ENCODE data around the gene UBE2J1. TPM values are rescaled to one million over a fixed set of nuclear protein-coding genes. Genes with fewer than 3 reads are reported as not detected.

The UBE2J1 gene
- total and polyA plus RNA-seq, 9 of the 15 experiments (the other 6 are each of a cell fraction or from before 2014, with no cell fraction given) = 11.6 to 32.6 (median 22.0) TPM

GRCh38 chr6:89310929-89311328 lies 41.6 kb downstream of the UBE2J1 start:
- Histone ChIP-seq H3K27ac (ENCODE audit: extremely low read depth, low read depth, low read length) (no peak overlapping the region), H3K4me2 (ENCODE audit: insufficient read depth, low read length) (no peak overlapping the region), H3K4me3 (no peak overlapping the region), H3K4me1 (replicated peaks in 1 of 2; ENCODE audit: control insufficient read depth in 2 of 2, insufficient read depth in 2 of 2, low read length in 2 of 2) (peaks cover 0 to 2% of the 10 kb centered on the region in 2 experiments; a peak in 1 of 5 replicates), H2AFZ (ENCODE audit: low read depth, low read length) (0 out of 2 replicates have a peak overlapping the region, but pooled peaks have one; percentile 44), H3K9ac (ENCODE audit: insufficient read depth in 1 of 2, low read depth in 2 of 2, low read length in 2 of 2) (no peak overlapping the region), H3K9me1 (ENCODE audit: control insufficient read depth, insufficient read depth, low read length) (no peaks in the 10 kb centered on the region), H3K79me2 (ENCODE audit: control insufficient read depth, insufficient read depth, low read length) (no peaks in the 10 kb centered on the region), H3K36me3 (ENCODE audit: control insufficient read depth, insufficient read depth, low read length) (no peaks in the 10 kb centered on the region), H3K9me3 (replicated peaks; ENCODE audit: control insufficient read depth, insufficient read depth, low read depth, low read length) (no peaks in the 10 kb centered on the region), H4K20me1 (replicated peaks; ENCODE audit: control insufficient read depth, insufficient read depth, low read length) (no peaks in the 10 kb centered on the region), H3K27me3 (ENCODE audit: control insufficient read depth in 2 of 2, insufficient read depth in 2 of 2, low read length in 2 of 2) (peaks cover 0 to 11% of the 10 kb centered on the region in 2 experiments; a peak in 1 of 5 replicates)
- TF ChIP-seq MBD2 (IDR thresholded peaks at IDR 0.05; ENCODE audit: borderline replicate concordance, low read depth) = no peak
- TF ChIP-seq L3MBTL2 (IDR thresholded peaks at IDR 0.05) = peak; percentile 12; the same call in 1 of the 2 replicates
- peak in 1 of 2 experiments; percentile 4 for TF ChIP-seq E2F6 (IDR thresholded peaks at IDR 0.05; ENCODE audit: borderline replicate concordance in 1 of 2, extremely low read depth in 1 of 2, insufficient read depth in 1 of 2, insufficient read length in 1 of 2, low read depth in 1 of 2, low read length in 1 of 2, poor library complexity in 1 of 2, severe bottlenecking in 1 of 2)
- no TSS peak for BruUV-seq (replicated peaks)
- WGBS (ENCODE audit: insufficient coverage, low coverage, missing lambda C conversion rate) = 7% methylated on average over 11 of the region's 11 CpGs
- POLR2A ChIA-PET = interaction anchor here (0.5 to 1.3 kb wide), 3 partner anchors 9 to 224 kb away, joined by 3 to 6 read pairs (median 3); no protein-coding TSS in a partner anchor
- ATAC-seq = peak; percentile 34
- CTCF ChIA-PET (ENCODE audit: low intra/inter-chr PET ratio) = interaction anchor here (1.4 kb wide), 1 partner anchor 59 kb away, joined by 3 read pairs; no protein-coding TSS in a partner anchor
- no peak for FAIRE-seq
- in situ Hi-C loops (cut with MboI) (no loop called here), intact Hi-C loops (cut with micrococcal nuclease) (loop anchor here (1.0 to 5.0 kb wide), 3 partner anchors 57 to 301 kb away; partner anchors contain the start of gene ANKRD6)
- DNase-seq (ENCODE audit: extremely low read depth in 1 of 4, low spot score in 3 of 4) = no peak
